Activated CD4-positive, alpha-beta T cell treated with anti-CD3 and anti-CD28 coated beads, Interleukin-2, amount 50 U/mL, for 1 hour (primary cell): ENCODE results near the gene PADI1.
"Not testable (repeated sequence)": the region's sequence is repeated elsewhere in the genome, so short reads cannot be mapped to it uniquely, and the experiment has no call there.

Source experiments
- DNase-seq: peaks from one replicate; pipeline ENCODE4 v3.0.0-alpha.2; 2020

The PADI1 gene

DNA sequence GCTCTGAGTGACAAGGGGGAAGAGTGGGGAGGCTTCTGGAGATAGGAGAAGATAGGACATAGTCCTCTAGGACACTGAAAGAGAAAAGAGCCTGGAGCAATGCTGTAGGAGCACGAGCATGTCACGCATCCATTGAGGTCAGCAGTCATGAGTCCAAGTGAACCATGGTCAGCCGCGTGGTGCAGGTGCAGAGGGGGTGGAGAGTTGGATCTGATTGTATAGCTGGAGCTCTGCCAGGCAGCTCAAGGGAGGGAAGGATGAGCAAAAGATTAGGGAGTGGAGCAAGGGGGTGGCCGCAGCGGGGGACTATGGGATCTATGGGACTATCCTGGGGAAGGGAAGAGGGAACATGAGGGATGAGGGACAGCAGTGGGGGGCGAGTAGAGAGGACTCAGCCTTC is 14.0 kb downstream of the PADI1 start:
- no peak for DNase-seq

- no peak for DNase-seq
These were observed 15.4 kb downstream of the PADI1 start for GRCh38 chr1:17220287-17220686.

GRCh38 chr1:17222557-17222956 is 17.6 kb downstream of the PADI1 start:
- no peak for DNase-seq

GRCh38 chr1:17224434-17224833 is 19.5 kb downstream of the PADI1 start:
- no peak for DNase-seq

- DNase-seq: no peak
These were observed 20.2 kb downstream of the PADI1 start for GRCh38 chr1:17225140-17225539.

DNA sequence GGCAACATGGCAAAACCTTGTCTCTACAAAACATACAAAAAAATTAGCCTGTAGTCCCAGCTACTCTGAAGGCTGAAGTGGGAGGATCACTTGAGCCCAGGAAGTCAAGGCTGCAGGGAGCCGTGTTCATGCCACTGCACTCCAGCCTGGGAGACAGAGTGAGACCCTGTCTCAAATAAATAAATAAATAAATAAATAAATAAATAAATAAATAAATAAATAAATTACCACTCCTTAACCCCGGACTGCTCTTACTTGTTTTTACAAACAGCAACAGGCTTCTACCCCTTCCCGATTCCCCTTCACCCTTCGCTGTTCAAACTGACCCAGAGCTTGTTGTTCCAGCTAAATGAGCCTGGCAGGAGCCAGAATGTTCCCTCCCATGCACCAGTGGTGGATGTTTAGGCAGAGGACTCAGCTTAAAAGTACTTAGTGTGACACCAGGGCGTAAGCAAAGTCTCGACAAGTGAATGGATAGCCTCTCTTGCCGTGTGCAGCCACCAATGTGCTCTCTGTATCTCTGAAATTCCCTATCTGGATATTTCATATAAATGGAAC is 22.5 kb downstream of the PADI1 start:
- no peak for DNase-seq

DNA sequence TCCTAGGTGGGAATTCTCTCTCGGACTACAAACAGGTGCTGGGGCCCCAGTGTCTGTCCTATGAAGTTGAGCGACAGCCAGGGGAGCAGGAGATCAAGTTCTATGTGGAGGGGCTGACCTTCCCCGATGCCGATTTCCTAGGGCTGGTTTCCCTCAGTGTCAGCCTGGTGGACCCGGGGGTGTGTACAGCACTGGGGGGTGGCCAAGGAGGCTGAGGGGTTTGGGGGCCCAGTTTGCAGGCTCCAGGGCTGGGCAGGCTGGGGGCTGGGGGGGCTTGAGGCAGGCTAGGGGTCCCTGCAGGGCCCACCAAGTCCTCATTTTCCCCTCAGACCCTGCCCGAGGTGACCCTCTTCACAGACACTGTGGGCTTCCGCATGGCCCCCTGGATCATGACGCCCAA is 23.7 kb downstream of the PADI1 start:
- DNase-seq: no peak

DNA sequence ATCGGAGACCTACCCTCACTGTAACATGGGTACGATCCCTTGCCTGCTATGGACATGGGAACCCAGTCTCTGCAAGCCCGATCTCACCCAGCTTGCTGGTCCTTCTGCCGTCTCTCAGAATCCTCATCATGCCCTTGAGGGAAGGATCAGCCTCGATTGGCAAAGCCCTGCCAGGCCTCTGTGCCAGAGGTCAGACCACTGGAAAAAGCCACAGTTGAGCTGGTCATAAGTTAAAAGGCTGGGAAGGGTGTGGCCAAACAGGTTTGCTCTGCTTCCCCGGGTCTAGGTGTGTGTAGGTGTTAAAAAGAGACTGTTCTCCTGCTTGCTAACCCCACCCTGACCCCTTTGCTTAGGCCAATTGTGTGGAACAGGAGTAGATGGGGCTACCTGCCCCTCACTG is 24.5 kb downstream of the PADI1 start:
- no peak for DNase-seq

DNA sequence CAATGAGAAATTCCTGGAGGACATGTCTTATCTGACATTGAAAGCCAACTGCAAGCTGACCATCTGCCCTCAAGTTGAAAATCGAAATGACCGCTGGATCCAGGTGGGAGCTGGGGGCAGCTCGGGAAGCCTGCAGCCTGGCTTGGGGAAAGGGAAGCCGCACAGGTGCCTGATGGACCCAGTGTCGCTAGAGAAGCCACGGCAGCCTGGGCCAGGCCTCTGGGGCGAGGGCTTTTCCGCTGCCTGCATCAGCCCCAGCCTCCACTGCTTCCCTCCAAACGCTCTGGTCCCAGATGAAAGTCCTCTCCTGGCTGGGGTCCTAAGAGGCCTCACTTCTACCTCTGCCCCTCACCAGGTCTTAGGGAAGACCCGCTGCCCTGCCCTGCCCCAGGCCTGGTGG is 25.2 kb downstream of the PADI1 start:
- DNase-seq: no peak

DNA sequence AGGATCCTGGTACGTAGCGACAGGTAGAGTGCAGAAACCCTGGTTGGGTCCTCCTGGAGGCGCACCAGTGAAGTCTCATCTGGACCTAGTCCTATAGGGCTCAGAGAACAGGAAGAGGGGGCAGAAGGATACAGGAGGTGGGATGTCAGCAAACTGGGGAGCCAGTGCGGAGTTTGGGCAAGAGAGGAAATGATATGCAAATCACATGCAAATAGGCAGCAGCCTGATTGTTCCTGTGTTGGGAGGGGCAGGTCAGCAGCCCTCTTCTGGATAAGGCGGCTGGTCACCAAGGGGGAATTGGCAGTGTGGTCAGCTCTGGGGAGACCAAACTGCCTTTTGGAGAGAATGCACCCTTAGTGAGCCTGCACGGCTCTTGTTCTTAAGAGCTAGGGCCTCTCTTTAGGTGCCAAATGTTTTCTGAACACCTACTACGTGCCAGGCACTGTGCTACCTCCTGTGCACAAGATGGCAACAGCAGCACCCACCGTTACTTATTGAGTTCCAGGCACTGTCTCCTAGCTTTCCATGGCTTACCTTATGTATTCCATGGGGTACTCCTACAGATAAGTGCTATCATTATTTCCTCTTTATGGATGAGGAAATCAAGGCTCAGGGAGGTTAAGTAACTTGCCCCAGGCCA is 25.9 kb downstream of the PADI1 start:
- DNase-seq: no peak

GRCh38 chr1:17232759-17233661 is 28.1 kb downstream of the PADI1 start:
- no peak for DNase-seq

DNA sequence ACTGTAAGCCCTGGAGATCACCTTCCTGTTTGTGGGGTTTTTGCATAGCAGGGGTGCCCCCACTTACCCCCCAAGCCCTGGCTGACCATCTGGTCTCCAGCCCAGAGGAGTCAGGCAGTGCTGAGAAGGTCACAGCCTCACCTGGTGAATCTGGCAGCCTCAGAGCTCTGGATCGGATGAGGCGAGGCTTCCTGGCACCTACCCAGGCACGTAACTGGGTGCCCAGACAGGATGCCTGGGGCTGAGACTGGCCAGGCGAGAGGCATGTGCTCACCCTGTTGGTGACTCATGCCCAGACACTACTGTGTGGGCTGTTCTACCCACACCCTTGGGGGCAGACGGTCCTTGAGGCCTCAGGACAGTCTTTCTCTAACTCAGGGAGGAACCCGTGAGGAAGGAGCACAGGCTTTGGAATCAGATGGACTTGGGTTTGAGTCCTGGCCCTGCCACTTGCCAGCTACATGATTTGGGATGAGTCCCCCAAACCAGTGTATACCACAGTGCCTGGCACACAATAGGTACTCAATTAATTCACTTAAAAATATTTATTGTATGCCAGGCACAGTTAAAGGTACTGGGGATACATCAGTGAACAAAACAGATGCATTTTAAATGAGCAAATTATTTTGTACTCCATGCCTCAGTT is 28.9 kb downstream of the PADI1 start:
- DNase-seq: no peak

GRCh38 chr1:17234405-17234804 is 29.5 kb downstream of the PADI1 start:
- DNase-seq: no peak

DNA sequence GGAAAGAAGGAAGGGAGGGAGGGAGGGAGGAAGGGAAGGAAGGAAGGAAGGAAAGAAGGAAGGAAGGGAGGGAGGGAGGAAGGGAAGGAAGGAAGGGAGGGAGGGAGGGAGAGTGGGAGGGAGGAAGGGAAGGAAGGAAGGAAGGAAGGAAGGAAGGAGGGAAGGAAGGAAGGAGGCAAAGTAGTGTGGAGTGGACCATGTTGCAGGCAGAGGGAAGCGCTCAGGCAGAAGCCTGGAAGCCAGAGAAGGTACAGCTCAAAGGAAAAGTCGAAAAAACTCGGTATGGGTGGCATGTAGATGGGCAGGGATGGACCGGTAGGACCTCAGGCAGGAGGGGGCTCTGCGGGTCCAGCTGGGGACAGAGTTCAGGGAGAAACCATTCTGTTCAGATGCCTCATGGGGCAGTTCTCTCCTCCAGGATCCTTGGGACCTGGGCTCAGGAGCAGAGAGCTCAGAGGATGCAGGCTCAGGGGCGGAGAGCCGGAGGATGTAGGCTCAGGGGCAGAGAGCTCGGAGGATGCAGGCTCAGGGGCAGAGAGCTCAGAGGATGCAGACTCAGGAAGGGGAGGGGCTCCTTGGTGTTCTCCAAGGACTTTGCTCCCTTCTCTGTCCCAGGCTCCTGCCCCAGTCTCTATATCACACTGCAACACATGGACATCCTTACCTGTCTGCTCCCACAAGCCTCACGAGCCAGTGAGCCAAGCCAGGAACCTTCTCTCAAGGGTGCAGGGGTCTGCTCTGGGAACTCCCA is 30.4 kb downstream of the PADI1 start:
- no peak for DNase-seq

DNA sequence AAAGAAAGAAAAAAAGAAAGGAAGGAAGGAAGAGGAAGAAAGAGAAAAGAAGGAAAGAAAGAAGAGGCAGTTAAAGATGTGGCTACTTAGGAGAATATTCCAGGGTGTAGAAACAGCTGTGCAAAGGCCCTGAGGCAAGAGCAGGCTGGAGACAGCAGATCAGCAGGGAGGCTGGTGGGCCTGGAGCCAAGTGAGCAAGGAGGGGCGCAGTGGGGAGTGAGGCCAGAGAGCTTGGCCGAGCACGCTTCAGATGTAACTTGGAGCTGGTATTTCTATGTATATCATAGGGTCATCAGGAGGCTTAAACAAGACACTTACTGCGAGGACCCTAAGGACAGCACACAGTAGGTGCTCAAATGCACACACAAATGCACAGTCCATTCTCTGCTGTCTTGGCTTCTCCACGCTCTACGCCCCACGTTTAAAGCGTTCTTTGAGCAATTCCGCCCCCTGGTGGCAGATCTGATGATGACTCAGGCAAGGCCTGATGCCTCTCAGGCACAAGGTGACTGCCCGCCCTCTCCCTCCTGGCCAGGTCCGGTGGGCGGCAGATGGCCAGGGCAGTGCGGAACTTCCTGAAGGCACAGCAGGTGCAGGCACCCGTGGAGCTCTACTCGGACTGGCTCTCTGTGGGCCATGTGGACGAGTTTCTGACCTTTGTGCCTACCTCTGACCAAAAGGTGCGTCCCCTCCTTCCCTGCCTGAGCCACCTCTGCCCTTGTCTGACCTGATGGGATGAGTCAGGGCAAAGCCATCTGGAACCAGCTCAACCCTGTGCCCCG is 32.0 kb downstream of the PADI1 start:
- peak; percentile 91 for DNase-seq

- DNase-seq: no peak
These were observed 32.6 kb downstream of the PADI1 start for GRCh38 chr1:17237561-17237903.

DNA sequence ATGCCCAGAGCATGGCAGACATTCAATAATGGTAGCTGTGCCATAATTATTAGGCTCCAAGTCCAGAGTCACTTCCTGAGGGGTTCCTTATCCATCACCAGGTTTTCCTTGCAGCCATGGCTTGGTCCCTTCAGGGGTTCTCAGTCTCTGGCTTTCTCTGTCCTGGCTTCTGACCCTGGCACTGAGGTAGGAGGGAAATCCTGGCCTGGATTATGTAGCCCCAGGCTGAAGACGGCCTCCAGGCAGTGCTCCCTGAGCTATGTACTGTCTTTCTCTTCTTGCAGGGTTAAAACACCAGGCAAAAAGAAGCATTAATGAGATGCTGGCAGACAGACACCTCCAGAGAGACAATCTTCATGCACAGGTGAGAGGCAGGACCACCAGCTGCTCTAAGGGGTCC is 34.5 kb downstream of the PADI1 start:
- no peak for DNase-seq

GRCh38 chr1:17241011-17241779 is 36.3 kb downstream of the PADI1 start:
- not testable (repeated sequence) for DNase-seq

DNA sequence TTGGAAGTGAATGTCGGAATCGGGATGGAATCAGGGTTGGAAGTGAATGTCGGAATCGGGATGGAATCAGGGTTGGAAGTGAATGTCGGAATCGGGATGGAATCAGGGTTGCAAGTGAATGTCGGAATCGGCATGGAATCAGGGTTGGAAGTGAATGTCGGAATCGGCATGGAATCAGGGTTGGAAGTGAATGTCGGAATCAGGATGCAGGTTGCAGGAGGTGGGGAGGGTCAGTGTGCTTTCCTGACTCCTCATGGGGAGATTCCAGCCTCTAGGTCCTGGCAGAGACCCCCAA is 36.8 kb downstream of the PADI1 start:
- not testable (repeated sequence) for DNase-seq

DNA sequence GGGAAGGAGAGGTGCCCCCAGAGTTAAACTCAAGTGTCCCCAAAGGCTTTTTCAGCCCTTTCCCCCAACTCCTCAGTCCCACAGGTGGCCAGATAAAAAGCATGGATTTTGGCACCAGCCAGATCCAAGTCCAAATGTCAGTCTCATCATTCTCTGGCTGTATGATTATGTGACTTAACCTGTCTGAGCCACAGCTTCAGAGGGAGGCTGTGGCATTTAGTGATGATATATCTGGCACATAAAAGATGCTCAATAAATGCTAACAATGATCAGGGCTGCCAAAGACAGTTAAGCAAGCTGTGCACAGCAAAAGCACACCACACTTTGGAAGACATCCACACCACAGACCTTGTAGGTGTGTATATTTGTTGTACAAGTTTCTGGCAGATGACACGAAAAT is 38.3 kb downstream of the PADI1 start:
- no peak for DNase-seq
